ENCODE results near the gene PRKAG1.

DNA sequence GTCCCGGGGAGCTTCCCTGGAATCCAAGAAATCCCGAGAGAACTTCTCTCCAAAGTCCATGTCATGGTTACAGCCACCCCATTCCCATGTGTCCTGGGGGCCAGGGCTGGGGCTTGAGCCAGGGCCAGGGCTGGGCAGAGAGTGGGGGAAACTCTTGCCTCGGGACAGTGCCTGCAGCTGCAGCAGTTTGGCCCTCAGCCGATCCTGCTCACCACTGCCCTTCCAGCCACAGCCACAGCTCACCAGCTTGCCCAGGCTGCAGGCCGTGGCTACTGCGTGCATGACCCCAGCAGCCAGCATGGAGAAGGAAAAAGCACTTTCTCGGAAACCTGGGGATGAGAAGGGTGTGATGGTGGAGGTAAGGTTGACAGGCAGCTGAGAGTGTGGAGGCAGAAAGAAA is 50.6 kb downstream of the PRKAG1 start:
- TF ChIP-seq, protein P1, sequence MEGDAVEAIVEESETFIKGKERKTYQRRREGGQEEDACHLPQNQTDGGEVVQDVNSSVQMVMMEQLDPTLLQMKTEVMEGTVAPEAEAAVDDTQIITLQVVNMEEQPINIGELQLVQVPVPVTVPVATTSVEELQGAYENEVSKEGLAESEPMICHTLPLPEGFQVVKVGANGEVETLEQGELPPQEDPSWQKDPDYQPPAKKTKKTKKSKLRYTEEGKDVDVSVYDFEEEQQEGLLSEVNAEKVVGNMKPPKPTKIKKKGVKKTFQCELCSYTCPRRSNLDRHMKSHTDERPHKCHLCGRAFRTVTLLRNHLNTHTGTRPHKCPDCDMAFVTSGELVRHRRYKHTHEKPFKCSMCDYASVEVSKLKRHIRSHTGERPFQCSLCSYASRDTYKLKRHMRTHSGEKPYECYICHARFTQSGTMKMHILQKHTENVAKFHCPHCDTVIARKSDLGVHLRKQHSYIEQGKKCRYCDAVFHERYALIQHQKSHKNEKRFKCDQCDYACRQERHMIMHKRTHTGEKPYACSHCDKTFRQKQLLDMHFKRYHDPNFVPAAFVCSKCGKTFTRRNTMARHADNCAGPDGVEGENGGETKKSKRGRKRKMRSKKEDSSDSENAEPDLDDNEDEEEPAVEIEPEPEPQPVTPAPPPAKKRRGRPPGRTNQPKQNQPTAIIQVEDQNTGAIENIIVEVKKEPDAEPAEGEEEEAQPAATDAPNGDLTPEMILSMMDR (IDR thresholded peaks at IDR 0.05; ENCODE audit: low read depth, low read length), result no peak
- no peak for TF ChIP-seq EZH2phosphoT487 (IDR thresholded peaks at IDR 0.05; ENCODE audit: low read depth)

All from OCI-LY3 (cell line).